Trophoblast cell (in vitro differentiated cells and primary cell): Measurements from ENCODE around the gene RNF157.

ENCODE experiments used
- DNase-seq, 2 donors: peaks; one replicate each; pipeline ENCODE4 v3.0.0-alpha.2; 2016
- H2AFZ ChIP-seq: 2 replicates; pipeline ENCODE4 v1.6.1; 2013; ENCODE audit warnings: low read length, moderate library complexity, mild to moderate bottlenecking; ENCODE audit not compliant: insufficient read depth, poor library complexity
- H2AK5ac ChIP-seq: 2 replicates; pipeline ENCODE4 v1.6.1; 2013; ENCODE audit warnings: mild to moderate bottlenecking, low read length
- H2BK120ac ChIP-seq: 2 replicates; pipeline ENCODE4 v1.6.1; 2013; ENCODE audit warnings: low read length, mild to moderate bottlenecking, moderate library complexity; ENCODE audit not compliant: insufficient read depth, poor library complexity
- H2BK12ac ChIP-seq: 2 replicates; pipeline ENCODE4 v1.6.1; 2013; ENCODE audit warnings: mild to moderate bottlenecking, low read length, moderate library complexity
- H2BK5ac ChIP-seq: 2 replicates; pipeline ENCODE4 v1.6.1; 2013; ENCODE audit warnings: low read length, low read depth, moderate library complexity, mild to moderate bottlenecking; ENCODE audit not compliant: poor library complexity
- H3K14ac ChIP-seq: 2 replicates; pipeline ENCODE4 v1.6.1; 2013; ENCODE audit warnings: mild to moderate bottlenecking, low read length
- H3K18ac ChIP-seq: 2 replicates; pipeline ENCODE4 v1.6.1; 2013; ENCODE audit warnings: mild to moderate bottlenecking, low read length
- H3K23ac ChIP-seq: 2 replicates; pipeline ENCODE4 v1.6.1; 2013; ENCODE audit warnings: low read length
- H3K27ac ChIP-seq: 2 replicates; pipeline ENCODE4 v1.5.1; 2013; ENCODE audit warnings: low read depth, mild to moderate bottlenecking, inconsistent platforms, low read length, moderate library complexity
- H3K27me3 ChIP-seq: 2 replicates; pipeline ENCODE4 v1.6.1; 2013; ENCODE audit warnings: inconsistent platforms, mild to moderate bottlenecking, low read length, moderate library complexity; ENCODE audit not compliant: insufficient read depth
- H3K36me3 ChIP-seq, 2 experiments: 1 replicate in 1 of 2; 2 replicates in 1 of 2; pipeline ENCODE4 v1.6.1; 2013; ENCODE audit warnings: low read length in 2 of 2, mild to moderate bottlenecking in 2 of 2, moderate library complexity in 1 of 2; ENCODE audit not compliant: insufficient read depth in 2 of 2, control insufficient read depth in 1 of 2
- H3K4ac ChIP-seq: 2 replicates; pipeline ENCODE4 v1.6.1; 2013; ENCODE audit warnings: low read depth, mild to moderate bottlenecking, low read length, moderate library complexity
- H3K4me1 ChIP-seq, 2 experiments: 1 replicate in 1 of 2; 2 replicates in 1 of 2; pipeline ENCODE4 v1.6.1; 2013; ENCODE audit warnings: low read length in 2 of 2, mild to moderate bottlenecking in 2 of 2, moderate library complexity in 1 of 2; ENCODE audit not compliant: insufficient read depth in 2 of 2, control insufficient read depth in 1 of 2
- H3K4me2 ChIP-seq: 2 replicates; pipeline ENCODE4 v1.6.1; 2013; ENCODE audit warnings: inconsistent platforms, mild to moderate bottlenecking, low read length, moderate library complexity
- H3K4me3 ChIP-seq: 2 replicates; pipeline ENCODE4 v1.5.1; 2013; ENCODE audit warnings: mild to moderate bottlenecking, low read depth, low read length, inconsistent platforms
- H3K79me1 ChIP-seq: one replicate; pipeline ENCODE4 v1.6.1; 2013; ENCODE audit warnings: low read length
- H3K79me2 ChIP-seq: 2 replicates; pipeline ENCODE4 v1.6.1; 2013; ENCODE audit warnings: low read length, mild to moderate bottlenecking; ENCODE audit not compliant: control insufficient read depth, insufficient read depth, poor library complexity
- H3K9ac ChIP-seq: 2 replicates; pipeline ENCODE4 v1.6.1; 2013; ENCODE audit warnings: mild to moderate bottlenecking, low read length
- H3K9me3 ChIP-seq: 2 replicates; pipeline ENCODE4 v1.6.1; 2013; ENCODE audit warnings: low read depth, mild to moderate bottlenecking, control low read depth, inconsistent platforms, low read length; ENCODE audit not compliant: insufficient read depth
- H4K12ac ChIP-seq: 2 replicates; pipeline ENCODE4 v1.6.1; 2013; ENCODE audit warnings: low read depth, mild to moderate bottlenecking, low read length, moderate library complexity
- H4K8ac ChIP-seq: 2 replicates; pipeline ENCODE4 v1.6.1; 2013; ENCODE audit warnings: low read depth, mild to moderate bottlenecking, low read length, moderate library complexity
- H4K91ac ChIP-seq: one replicate; pipeline ENCODE4 v1.6.1; 2013; ENCODE audit warnings: low read depth, mild to moderate bottlenecking, low read length, moderate library complexity
- WGBS: extraction: QIAGEN DNeasy Blood & Tissue Kit; methylation state at CpG from one replicate; pipeline ENCODE4 v1.1.7; 2013; ENCODE audit warnings: missing lambda C conversion rate; ENCODE audit not compliant: insufficient read length, insufficient coverage; ENCODE audit errors: extremely low coverage; 5-methylcytosine and 5-hydroxymethylcytosine counted together

The RNF157 gene

DNA sequence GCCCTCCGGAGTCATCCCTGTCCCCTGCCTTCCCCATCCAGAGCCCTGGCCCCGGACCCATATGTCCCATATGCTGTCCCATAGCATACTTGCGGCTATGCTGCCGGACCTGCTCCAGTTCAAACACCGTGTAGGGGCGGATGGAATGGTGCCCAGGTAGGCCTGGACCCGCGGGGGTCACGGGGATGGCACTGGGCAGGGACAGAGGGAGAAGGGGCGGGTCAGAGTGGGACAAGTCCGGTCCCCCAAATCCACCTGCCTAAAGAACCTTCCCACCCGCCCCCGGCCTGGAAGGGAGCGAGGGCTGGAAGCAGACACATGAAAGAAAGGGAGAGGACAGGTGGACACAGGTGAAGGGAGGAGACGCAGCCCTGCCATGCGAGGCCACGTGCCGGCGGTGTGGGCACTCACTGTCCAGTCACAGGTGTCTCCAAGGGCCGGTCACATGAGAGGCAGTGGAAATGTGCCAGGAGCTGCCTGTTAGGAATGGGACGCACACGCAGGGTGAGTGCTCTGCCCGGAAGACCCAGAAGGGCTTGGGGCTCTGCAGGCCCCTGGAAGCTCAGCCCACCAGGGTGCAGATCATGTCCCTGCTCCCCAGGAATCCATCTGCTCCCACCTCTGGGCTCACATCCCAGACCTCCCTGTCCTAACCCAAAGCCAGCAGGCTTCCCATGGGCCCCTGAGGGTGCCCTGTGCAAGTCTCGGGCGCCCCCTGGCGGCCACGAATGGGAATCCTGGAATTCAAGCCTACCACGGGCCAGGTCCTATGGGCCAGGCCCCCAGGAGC lies 38.9 kb upstream of the RNF157 start:
- Histone ChIP-seq H2AFZ (no peak overlapping the region), H3K9ac (no peak overlapping the region), H2BK5ac (no peak overlapping the region), H3K9me3 (no peaks in the 10 kb centered on the region), H3K36me3 (no peaks in the 10 kb centered on the region), H2BK120ac (no peak overlapping the region), H3K14ac (no peak overlapping the region), H3K4me1 (peaks cover 19 to 29% of the 10 kb centered on the region in 2 experiments), H3K4me3 (no peak overlapping the region), H3K79me1 (peaks cover 19% of the 10 kb centered on the region), H4K91ac (peak overlapping the region; percentile 10), H3K79me2 (no peaks in the 10 kb centered on the region), H3K23ac (no peak overlapping the region), H3K27me3 (no peaks in the 10 kb centered on the region), H3K27ac (no peak overlapping the region), H4K12ac (no peak overlapping the region), H2BK12ac (no peak overlapping the region), H3K4ac (no peak overlapping the region), H3K18ac (no peak overlapping the region), H3K4me2 (no peak overlapping the region), H4K8ac (no peak overlapping the region), H2AK5ac (no peak overlapping the region)
- WGBS: no CpG with 5 or more reads among the region's 28 CpGs
- DNase-seq: peak; percentile 91 to 98

- Histone ChIP-seq H3K23ac (no peak overlapping the region), H3K4ac (no peak overlapping the region)
- no CpG with 5 or more reads among the region's 19 CpGs for WGBS
These were observed 38.1 kb upstream of the RNF157 start for GRCh38 chr17:76278268-76278908.

GRCh38 chr17:76277300-76278267 lies 37.3 kb upstream of the RNF157 start:
- no peaks in the 10 kb centered on the region for H3K36me3 ChIP-seq
- H2AFZ ChIP-seq: no peak overlapping the region
- no peak overlapping the region for H3K9ac ChIP-seq
- H3K14ac ChIP-seq: peak overlapping the region; percentile 17
- H4K12ac ChIP-seq: no peak overlapping the region
- no peak for DNase-seq
- peak overlapping the region; percentile 13 for H3K27ac ChIP-seq
- H3K27me3 ChIP-seq: no peaks in the 10 kb centered on the region
- H3K4me1 ChIP-seq: peaks cover 19 to 27% of the 10 kb centered on the region in 2 experiments
- peak overlapping the region; percentile 0 for H2BK12ac ChIP-seq
- H2BK120ac ChIP-seq: peak overlapping the region; percentile 3
- H3K9me3 ChIP-seq: no peaks in the 10 kb centered on the region
- H3K4me3 ChIP-seq: peak overlapping the region; percentile 46
- no peak overlapping the region for H3K4ac ChIP-seq
- peak overlapping the region; percentile 49 for H3K23ac ChIP-seq
- no peak overlapping the region for H2AK5ac ChIP-seq
- peak overlapping the region; percentile 3 for H4K8ac ChIP-seq
- H4K91ac ChIP-seq: peak overlapping the region; percentile 40
- H3K4me2 ChIP-seq: no peak overlapping the region
- peak overlapping the region; percentile 7 for H2BK5ac ChIP-seq
- peak overlapping the region; percentile 23 for H3K18ac ChIP-seq
- no peaks in the 10 kb centered on the region for H3K79me2 ChIP-seq
- 100% methylated on average over 5 of the region's 31 CpGs for WGBS
- H3K79me1 ChIP-seq: peaks cover 19% of the 10 kb centered on the region

More at GRCh38 chr17:76278268-76278908, 38.1 kb upstream of the RNF157 start:
- no peaks in the 10 kb centered on the region for H3K27me3 ChIP-seq
- peak overlapping the region; percentile 8 for H2AK5ac ChIP-seq
- H3K36me3 ChIP-seq: no peaks in the 10 kb centered on the region
- H3K4me2 ChIP-seq: no peak overlapping the region
- H3K4me3 ChIP-seq: no peak overlapping the region
- H2AFZ ChIP-seq: no peak overlapping the region
- H4K91ac ChIP-seq: peak overlapping the region; percentile 40
- no peak overlapping the region for H2BK5ac ChIP-seq
- H3K18ac ChIP-seq: no peak overlapping the region
- no peaks in the 10 kb centered on the region for H3K9me3 ChIP-seq
- H4K12ac ChIP-seq: no peak overlapping the region
- no peak overlapping the region for H3K27ac ChIP-seq
- peak overlapping the region; percentile 3 for H2BK120ac ChIP-seq
- no peak overlapping the region for H3K14ac ChIP-seq
- peaks cover 19% of the 10 kb centered on the region for H3K79me1 ChIP-seq
- no peak overlapping the region for H3K9ac ChIP-seq
- no peak overlapping the region for H4K8ac ChIP-seq
- DNase-seq: peak; percentile 60 to 67
- no peak overlapping the region for H2BK12ac ChIP-seq
- no peaks in the 10 kb centered on the region for H3K79me2 ChIP-seq
- H3K4me1 ChIP-seq: peaks cover 19 to 29% of the 10 kb centered on the region in 2 experiments
